Karpas-422 (cell line): Measurements from ENCODE around the gene PPP1CA. TPM values are rescaled to one million over a fixed set of nuclear protein-coding genes. Genes with fewer than 3 reads are reported as not detected.
A peak's percentile ranks its signal among the peaks of the same experiment; 100 is the strongest.

ENCODE experiments used
- DNase-seq: peaks from one replicate; pipeline ENCODE4 v3.0.0-alpha.2; 2015
- H2AFZ ChIP-seq: fragments of 200-600 bp; sonication (generic); 2 replicates; pipeline ENCODE4 v1.6.1; 2014; ENCODE audit warnings: antibody characterized with exemption, low read length, mixed read lengths
- H3K27ac ChIP-seq: fragments of 200-600 bp; sonication (generic); 2 replicates; pipeline ENCODE4 v1.5.1; 2014; ENCODE audit warnings: mild to moderate bottlenecking, low read length, moderate library complexity
- H3K27me3 ChIP-seq: fragments of 200-600 bp; sonication (generic); 2 replicates; pipeline ENCODE4 v1.6.1; 2014; ENCODE audit warnings: low read length, mixed read lengths
- H3K36me3 ChIP-seq: fragments of 200-600 bp; sonication (generic); 2 replicates; pipeline ENCODE4 v1.6.1; 2014; ENCODE audit warnings: low read length, mixed read lengths; ENCODE audit not compliant: insufficient read depth
- H3K4me1 ChIP-seq: fragments of 200-600 bp; sonication (generic); 2 replicates; pipeline ENCODE4 v1.6.1; 2014; ENCODE audit warnings: mild to moderate bottlenecking, low read length, mixed read lengths
- H3K4me2 ChIP-seq: fragments of 200-600 bp; sonication (generic); 2 replicates; pipeline ENCODE4 v1.6.1; 2014; ENCODE audit warnings: low read length, low read depth, mild to moderate bottlenecking; ENCODE audit not compliant: poor library complexity, severe bottlenecking
- H3K4me3 ChIP-seq: fragments of 200-600 bp; sonication (generic); 2 replicates; pipeline ENCODE4 v1.5.1; 2014; ENCODE audit warnings: mild to moderate bottlenecking, antibody characterized with exemption, low read length, mixed read lengths
- H3K79me2 ChIP-seq: fragments of 200-600 bp; sonication (generic); 2 replicates; pipeline ENCODE4 v1.6.1; 2014; ENCODE audit warnings: mild to moderate bottlenecking, low read length, mixed read lengths
- H3K9ac ChIP-seq: fragments of 200-600 bp; sonication (generic); 2 replicates; pipeline ENCODE4 v1.6.0; 2014; ENCODE audit warnings: low read length
- H3K9me2 ChIP-seq: fragments of 200-600 bp; sonication (generic), shearing (Covaris generic); replicated peaks from 2 replicates; pipeline ENCODE4 v1.6.0; 2014; ENCODE audit warnings: mild to moderate bottlenecking, low read length, moderate library complexity; ENCODE audit not compliant: insufficient read depth
- H3K9me3 ChIP-seq: fragments of 300-700, 200-600 bp; sonication (generic); 2 replicates; pipeline ENCODE4 v1.6.1; 2014; ENCODE audit warnings: low read length, mixed read lengths
- H4K20me1 ChIP-seq: fragments of 200-600 bp; sonication (generic); 2 replicates; pipeline ENCODE4 v1.6.1; 2014; ENCODE audit warnings: mild to moderate bottlenecking, antibody characterized with exemption, low read length, low read depth; ENCODE audit not compliant: insufficient read depth
- total RNA-seq: library from RNA; depleted of rRNA; stranded (reverse); fragments of >200 nt; shearing (Covaris generic); gene quantifications from 2 replicates; pipeline ENCODE4 v1.2.3, GENCODE V29; 2014; ENCODE audit warnings: low replicate concordance

The PPP1CA gene
- total RNA-seq, 1 experiment from 2014 or later = 218 TPM

DNA sequence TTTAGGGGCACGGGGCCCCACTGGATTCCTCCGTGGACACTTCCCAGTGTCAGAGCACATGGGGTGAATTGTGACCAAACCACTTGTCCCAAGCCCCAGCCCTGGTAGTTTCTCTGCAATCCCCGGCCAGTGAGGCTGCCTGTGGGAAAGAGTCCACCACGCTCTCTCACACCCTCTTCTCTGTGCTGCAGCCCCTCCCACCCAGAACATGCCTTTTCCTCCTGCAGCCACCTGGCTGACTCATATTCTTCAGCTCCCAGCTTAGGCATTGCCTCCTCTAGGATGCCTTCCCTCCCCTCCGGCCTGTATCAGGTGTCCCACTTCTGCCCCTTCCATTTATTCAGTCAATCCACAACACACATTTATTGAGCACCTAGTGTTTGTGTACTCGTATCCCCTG, 21.2 kb upstream of the PPP1CA start:
- H3K36me3 ChIP-seq = no peaks in the 10 kb centered on the region
- H3K4me3 ChIP-seq = no peak overlapping the region
- no peaks in the 10 kb centered on the region; the same call in 1 of the 2 replicates for H3K27me3 ChIP-seq
- no peaks in the 10 kb centered on the region for H4K20me1 ChIP-seq
- no peak overlapping the region for H3K4me2 ChIP-seq
- no peak overlapping the region for H3K27ac ChIP-seq
- no peaks in the 10 kb centered on the region for H3K9me2 ChIP-seq
- no peak overlapping the region for H3K9ac ChIP-seq
- H3K9me3 ChIP-seq = no peaks in the 10 kb centered on the region
- H2AFZ ChIP-seq = no peak overlapping the region
- DNase-seq = no peak
- H3K4me1 ChIP-seq = peaks cover 35% of the 10 kb centered on the region
- H3K79me2 ChIP-seq = no peaks in the 10 kb centered on the region

- Histone ChIP-seq H3K27me3 (no peaks in the 10 kb centered on the region; the same call in 1 of the 2 replicates), H4K20me1 (no peaks in the 10 kb centered on the region), H3K9me3 (no peaks in the 10 kb centered on the region), H3K9me2 (no peaks in the 10 kb centered on the region), H3K4me1 (peaks cover 38% of the 10 kb centered on the region), H2AFZ (no peak overlapping the region), H3K36me3 (no peaks in the 10 kb centered on the region), H3K4me2 (peak overlapping the region; percentile 78), H3K27ac (no peak overlapping the region), H3K79me2 (no peaks in the 10 kb centered on the region), H3K9ac (no peak overlapping the region), H3K4me3 (no peak overlapping the region)
- no peak for DNase-seq
Measured at GRCh38 chr11:67421430-67422031, 19.9 kb upstream of the PPP1CA start.

- Histone ChIP-seq H3K4me1 (peaks cover 40% of the 10 kb centered on the region), H3K9me3 (no peaks in the 10 kb centered on the region), H2AFZ (no peak overlapping the region), H3K9me2 (no peaks in the 10 kb centered on the region), H3K4me3 (peak overlapping the region; percentile 65), H3K9ac (peak overlapping the region; percentile 75), H3K4me2 (peak overlapping the region; percentile 78), H4K20me1 (no peaks in the 10 kb centered on the region), H3K27me3 (no peaks in the 10 kb centered on the region; the same call in 1 of the 2 replicates), H3K36me3 (no peaks in the 10 kb centered on the region), H3K79me2 (no peaks in the 10 kb centered on the region), H3K27ac (no peak overlapping the region)
- peak; percentile 98 for DNase-seq
Measured at GRCh38 chr11:67420646-67421429, 19.2 kb upstream of the PPP1CA start.

GRCh38 chr11:67420147-67420645, 18.5 kb upstream of the PPP1CA start:
- Histone ChIP-seq H3K27ac (no peak overlapping the region), H2AFZ (no peak overlapping the region), H3K4me3 (peak overlapping the region; percentile 65), H4K20me1 (no peaks in the 10 kb centered on the region), H3K79me2 (no peaks in the 10 kb centered on the region), H3K36me3 (no peaks in the 10 kb centered on the region), H3K9ac (peak overlapping the region; percentile 75), H3K9me3 (no peaks in the 10 kb centered on the region), H3K9me2 (no peaks in the 10 kb centered on the region), H3K4me2 (peak overlapping the region; percentile 78), H3K4me1 (peaks cover 40% of the 10 kb centered on the region), H3K27me3 (no peaks in the 10 kb centered on the region; the same call in 1 of the 2 replicates)
- DNase-seq = no peak

- 0 out of 2 replicates have a peak overlapping the region, but pooled peaks have one; percentile 10 for H2AFZ ChIP-seq
- H3K9ac ChIP-seq = peak overlapping the region; percentile 75
- H3K9me2 ChIP-seq = no peaks in the 10 kb centered on the region
- H3K4me1 ChIP-seq = peaks cover 40% of the 10 kb centered on the region
- H3K27me3 ChIP-seq = no peaks in the 10 kb centered on the region; the same call in 1 of the 2 replicates
- H3K9me3 ChIP-seq = no peaks in the 10 kb centered on the region
- no peaks in the 10 kb centered on the region for H3K36me3 ChIP-seq
- DNase-seq = no peak
- H4K20me1 ChIP-seq = no peaks in the 10 kb centered on the region
- H3K4me2 ChIP-seq = peak overlapping the region; percentile 78
- H3K4me3 ChIP-seq = peak overlapping the region; percentile 10; the same call in 1 of the 2 replicates
- H3K27ac ChIP-seq = no peak overlapping the region
- no peaks in the 10 kb centered on the region for H3K79me2 ChIP-seq
Measured at GRCh38 chr11:67419325-67420049, 17.8 kb upstream of the PPP1CA start.

DNA sequence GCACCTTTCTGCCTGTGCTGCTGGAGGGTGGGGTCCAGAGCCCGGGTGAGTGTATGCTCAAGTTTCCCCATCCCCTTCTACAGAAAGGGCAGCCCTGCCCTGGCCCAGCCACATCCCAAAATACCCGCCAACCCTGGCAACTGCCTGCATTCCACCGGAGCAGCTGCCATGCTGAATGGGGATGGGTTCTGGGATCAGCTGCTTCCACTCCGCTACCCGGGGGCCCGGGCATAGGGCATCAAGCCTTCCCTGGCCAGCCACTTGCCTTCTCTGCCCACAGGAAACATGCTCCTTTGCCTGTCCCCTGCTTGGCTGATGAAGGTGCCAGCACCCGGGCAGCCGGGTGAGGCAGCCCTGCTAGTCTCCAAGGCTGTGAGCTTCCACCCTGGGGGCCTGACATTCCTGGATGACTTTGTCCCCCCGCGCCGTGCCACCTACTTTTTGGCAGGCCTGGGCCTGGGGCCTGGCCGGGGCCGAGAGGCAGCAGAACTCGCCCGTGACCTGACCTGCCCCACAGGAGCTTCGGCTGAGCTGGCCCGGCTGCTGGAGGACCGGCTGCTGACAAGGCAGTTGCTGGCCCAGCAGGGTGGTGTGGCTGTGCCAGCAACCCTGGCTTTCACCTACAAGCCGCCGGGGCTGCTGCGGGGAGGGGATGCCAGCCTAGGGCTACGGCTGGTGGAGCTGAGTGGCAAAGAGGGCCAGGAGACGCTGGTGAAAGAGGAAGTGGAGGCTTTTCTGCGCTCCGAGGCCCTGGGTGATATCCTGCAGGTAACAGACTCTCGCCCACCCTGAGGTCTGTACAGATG, 17.0 kb upstream of the PPP1CA start:
- Histone ChIP-seq H3K9me2 (no peaks in the 10 kb centered on the region), H2AFZ (0 out of 2 replicates have a peak overlapping the region, but pooled peaks have one; percentile 10), H3K27ac (no peak overlapping the region), H3K27me3 (no peaks in the 10 kb centered on the region; the same call in 1 of the 2 replicates), H3K9ac (peak overlapping the region; percentile 60), H3K4me2 (peak overlapping the region; percentile 41), H3K79me2 (no peaks in the 10 kb centered on the region), H3K9me3 (no peaks in the 10 kb centered on the region), H3K36me3 (no peaks in the 10 kb centered on the region), H3K4me1 (peaks cover 40% of the 10 kb centered on the region), H4K20me1 (no peaks in the 10 kb centered on the region), H3K4me3 (peak overlapping the region; percentile 10; the same call in 1 of the 2 replicates)
- peak; percentile 80 for DNase-seq

DNA sequence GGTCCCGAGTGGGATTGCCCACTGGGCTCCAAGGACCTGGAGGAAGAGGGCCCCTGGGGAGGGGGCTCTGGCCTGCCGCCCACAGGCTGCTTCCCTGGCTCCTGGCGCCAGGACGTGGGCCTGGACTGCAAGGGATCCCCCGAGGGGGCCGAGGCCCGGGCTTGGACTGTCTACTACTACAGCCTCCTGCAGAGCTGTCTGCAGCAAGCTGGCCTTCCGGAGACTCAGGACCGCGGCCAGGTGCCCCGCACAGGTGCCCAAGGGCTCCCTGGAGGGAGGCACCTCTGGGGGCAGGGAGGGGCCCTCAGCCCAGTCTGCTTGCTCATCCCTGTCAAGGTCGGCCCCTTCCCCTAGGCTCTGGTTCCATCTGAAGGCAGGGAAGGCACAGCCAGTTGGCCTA, 15.8 kb upstream of the PPP1CA start:
- no peak overlapping the region for H3K4me3 ChIP-seq
- DNase-seq = no peak
- H4K20me1 ChIP-seq = no peaks in the 10 kb centered on the region
- no peaks in the 10 kb centered on the region; the same call in 1 of the 2 replicates for H3K27me3 ChIP-seq
- H3K9me3 ChIP-seq = no peaks in the 10 kb centered on the region
- no peak overlapping the region for H2AFZ ChIP-seq
- no peaks in the 10 kb centered on the region for H3K36me3 ChIP-seq
- no peaks in the 10 kb centered on the region for H3K79me2 ChIP-seq
- H3K9me2 ChIP-seq = no peaks in the 10 kb centered on the region
- no peak overlapping the region for H3K27ac ChIP-seq
- peaks cover 50% of the 10 kb centered on the region for H3K4me1 ChIP-seq
- no peak overlapping the region for H3K9ac ChIP-seq
- H3K4me2 ChIP-seq = no peak overlapping the region
